GM21786 (cell line): Measurements from ENCODE around the gene FOXE3.

Experiments
- ATAC-seq: cut with Tn5 transposase; IDR thresholded peaks from one replicate; pipeline ENCODE4 v1.9.1; 2021; ENCODE audit not compliant: unreplicated experiment

FOXE3 gene

DNA sequence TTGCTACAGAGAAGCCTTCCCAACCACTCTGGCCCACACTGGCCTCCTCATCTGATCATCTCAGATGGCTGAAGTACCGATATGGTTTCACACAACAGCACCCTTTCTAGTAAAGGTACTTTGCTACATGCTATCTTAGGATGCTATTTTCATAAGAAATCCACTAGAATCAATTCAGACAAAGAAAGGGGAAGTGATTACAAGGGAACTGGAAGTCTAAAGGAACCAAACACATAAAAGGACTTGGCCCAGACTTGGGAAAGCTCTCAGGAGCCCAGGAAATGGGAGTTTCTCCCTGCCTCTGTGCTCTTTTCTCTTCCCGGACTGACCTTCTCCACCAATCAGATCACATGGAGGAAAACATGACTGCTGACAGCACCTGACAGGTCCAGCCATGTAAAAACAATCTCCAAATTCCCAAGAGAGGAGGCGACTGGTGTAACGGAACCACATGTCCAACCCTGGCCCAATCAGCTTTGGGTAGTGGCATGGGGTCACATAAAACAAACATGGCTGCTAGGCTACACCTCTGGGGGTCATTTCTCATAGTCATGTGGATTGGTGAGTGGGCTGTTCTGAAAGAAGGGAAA is 12.7 kb upstream of the FOXE3 start:
- no peak for ATAC-seq

- ATAC-seq: no peak
Observed at GRCh38 chr1:47405697-47406096, 10.4 kb upstream of the FOXE3 start.

GRCh38 chr1:47406966-47407365 is 9.1 kb upstream of the FOXE3 start:
- ATAC-seq: no peak

DNA sequence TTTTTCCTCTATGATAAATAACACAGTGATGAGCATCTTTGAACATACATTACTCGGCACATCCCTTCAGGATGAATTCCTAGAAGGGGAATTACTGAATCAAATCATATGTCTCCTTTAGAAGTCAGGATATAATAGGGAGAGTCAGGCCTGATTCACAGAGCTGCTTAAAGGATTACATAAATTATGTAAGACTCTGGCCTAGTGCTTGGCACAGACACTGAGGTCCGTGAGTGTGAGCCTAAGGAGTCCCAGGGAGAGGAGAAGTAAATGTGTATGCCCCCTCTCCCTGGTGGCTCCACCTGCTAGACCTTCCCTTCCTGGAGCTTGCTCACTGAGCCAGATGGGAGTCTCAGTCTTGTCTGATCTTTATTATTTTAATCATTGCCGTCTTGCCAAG is 8.6 kb upstream of the FOXE3 start:
- no peak for ATAC-seq

DNA sequence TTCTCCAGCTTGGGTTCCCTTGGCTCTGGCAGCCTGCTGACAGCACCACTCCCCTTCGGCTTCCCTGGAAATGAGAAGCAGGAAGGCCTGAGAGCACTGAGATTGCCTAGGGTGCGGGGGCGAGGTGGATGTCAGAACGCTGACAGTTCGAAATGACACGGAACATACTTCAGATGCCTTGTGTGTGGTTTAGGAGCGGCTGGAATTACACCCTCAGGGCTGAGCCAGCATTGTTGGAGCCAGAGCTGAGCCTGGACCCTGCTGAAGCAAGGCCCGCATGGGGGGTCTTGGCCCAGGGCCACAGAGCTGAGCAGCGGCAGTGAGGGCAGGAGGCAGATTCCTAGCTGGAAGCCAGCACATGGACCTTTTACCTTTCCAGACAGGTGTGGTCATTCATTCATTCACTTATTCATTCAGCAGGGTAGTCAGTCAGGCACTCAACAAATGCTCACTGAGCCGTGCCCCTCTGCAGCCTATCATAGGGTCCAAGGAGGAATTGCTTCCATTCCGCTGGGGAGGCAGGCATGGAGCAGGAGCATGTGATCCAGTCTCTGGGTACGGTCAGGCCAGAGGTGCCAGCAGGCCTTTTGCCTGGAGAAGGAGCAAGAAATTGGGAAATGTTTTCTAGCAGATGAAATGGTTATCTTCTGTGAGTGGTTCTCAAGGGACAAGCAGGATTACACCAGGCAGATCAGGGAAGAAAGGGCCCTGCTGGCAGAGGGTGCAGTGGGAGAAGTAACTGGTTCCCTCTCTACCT is 6.6 kb upstream of the FOXE3 start:
- ATAC-seq: no peak

GRCh38 chr1:47410068-47410455 is 6.0 kb upstream of the FOXE3 start:
- ATAC-seq: no peak

- ATAC-seq: no peak
Observed at GRCh38 chr1:47411436-47411835, 4.6 kb upstream of the FOXE3 start.

DNA sequence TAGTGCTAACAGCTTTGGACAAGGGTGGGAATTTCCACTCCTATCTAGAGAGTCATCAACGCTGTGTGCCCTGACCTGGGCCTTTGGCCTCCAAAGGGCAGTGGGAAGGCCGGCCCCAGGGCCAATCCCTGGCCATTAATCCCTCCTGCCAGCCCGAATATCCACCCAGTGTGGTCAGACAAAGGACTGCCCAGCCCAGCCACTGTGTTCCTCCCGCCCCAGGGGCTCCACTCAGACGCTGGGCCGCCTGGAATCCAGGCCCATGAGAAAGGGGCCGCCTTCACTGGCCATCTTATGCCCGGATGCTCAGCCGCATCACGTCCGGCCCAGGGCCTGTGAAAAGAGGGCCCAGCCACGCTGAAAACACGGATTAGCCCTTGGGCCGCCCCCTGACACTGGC is 3.6 kb upstream of the FOXE3 start:
- ATAC-seq: no peak

- no peak for ATAC-seq
Observed at GRCh38 chr1:47416319-47417169, 459 bp downstream of the FOXE3 start.

- no peak for ATAC-seq
Observed at GRCh38 chr1:47417170-47418044, 1.3 kb downstream of the FOXE3 start.

DNA sequence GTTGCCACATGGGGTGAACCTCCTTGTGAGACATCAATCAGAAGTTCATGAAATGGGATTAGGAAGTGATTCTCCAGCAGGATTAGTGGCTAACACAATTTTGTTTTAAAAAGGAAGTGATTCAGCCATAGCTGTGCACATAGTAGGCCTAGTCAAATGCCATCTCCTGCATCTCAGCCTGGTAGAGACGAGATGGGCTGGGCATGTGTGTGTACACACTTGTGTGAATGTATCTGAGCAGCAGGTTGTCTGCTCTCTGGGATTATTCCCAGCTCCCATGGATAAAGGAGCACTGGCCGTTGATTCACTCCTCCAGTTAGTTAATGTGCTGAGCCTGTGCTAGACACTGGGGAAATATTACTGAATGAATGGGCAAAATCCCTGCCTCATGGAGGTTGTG is 2.0 kb downstream of the FOXE3 start:
- ATAC-seq: no peak

- no peak for ATAC-seq
Observed at GRCh38 chr1:47418681-47419325, 2.7 kb downstream of the FOXE3 start.

DNA sequence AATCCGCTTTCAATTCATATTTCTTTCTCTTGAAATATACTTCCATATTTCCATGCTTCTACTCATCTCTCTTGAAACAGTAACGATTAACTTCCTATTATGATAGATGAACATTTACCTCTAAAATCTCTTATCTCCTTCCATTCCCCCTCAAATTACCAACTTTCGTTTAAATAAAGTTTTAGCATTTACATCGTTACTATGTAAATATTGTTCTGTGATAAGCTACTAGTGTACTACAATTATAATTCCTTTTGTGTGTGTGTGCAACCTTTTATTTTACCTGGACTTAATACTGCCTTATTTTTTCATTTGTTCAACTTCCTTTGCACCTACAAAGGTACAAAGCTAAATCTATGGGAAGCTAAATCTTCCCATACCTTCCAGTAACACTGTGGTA is 4.5 kb downstream of the FOXE3 start:
- ATAC-seq: no peak

DNA sequence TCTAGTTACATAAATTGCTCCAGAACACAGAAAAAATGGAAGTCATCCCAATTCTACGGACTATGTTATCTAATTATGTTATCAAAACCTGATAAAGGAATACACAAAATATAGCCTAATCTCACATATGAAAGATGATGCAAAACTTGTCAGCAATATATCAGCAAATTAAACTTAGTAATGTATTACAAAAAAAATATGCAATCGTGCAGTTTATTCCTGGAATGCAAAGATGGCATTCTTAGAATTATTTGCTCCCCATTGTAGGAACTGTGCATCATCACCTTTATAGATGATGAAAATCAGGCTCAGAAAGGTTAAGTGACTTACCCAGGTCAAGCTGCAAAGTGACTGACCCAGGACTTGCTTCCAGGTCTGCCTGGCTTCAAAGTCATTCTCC is 7.8 kb downstream of the FOXE3 start:
- no peak for ATAC-seq

GRCh38 chr1:47424336-47424982 is 8.4 kb downstream of the FOXE3 start:
- no peak for ATAC-seq

DNA sequence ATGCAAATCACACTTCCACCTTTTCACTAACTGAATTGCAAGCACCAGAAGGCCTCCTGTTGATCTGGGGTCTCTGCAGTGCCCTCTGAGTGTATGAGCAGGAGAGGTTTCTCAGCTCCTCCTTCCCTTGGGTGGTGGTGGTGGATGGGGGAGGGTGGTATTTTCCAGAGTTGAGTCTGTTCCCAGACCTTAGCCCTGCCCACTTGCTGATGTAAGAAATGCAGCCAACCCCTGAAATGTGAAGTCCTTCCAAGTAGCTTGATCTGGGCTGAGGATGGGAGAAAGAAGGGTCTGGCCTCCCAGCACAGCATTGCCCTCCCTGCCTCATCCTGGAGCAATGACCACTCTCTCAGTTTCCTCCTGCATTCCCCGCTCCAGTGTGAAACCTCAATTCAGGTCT is 15.4 kb downstream of the FOXE3 start:
- no peak for ATAC-seq

DNA sequence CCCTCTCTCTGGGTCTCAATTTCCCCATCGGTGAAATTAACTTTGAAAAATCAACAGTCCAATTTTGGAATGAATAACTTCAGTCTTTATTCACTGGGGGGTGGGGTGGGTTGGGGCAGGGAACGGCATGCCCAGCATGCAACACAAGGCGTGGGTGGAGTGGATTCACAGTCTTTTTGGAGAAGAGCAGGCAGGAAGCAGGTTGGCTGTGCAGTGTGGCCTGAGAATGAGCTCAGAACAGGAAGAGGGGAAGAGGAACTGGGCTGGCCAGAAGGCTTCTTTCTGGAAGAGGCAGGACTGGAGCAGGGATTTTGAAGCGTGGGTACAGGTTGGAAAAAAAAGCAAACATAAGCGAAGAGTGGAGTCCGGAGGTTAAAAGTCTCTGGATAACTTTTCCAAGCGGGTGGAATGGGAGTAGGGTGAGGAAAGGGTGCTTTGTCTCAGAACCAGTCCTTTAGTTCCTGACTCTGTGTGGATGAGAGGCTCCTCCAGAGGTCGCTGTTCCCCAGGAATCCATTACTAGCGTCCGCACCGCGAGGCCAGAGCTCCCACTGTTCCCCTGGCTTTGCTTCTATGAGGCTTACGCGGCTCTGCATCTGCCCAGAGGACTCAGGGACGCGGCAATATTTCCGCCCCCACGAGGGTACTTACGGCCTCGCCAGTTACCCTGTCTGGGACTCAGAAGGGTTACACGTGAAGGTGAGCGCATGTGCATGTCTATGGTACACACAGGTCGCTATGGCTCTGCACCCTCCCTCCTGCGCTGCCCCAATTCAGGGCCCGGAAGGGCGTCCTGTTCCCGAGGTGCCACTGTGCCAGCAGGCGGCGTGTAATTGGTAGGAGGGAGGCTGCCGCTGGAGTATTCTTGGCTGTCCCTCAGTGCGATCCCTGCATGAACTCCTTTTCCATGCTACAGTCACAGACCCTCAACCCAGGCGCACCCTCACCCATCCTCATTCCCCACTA is 16.3 kb downstream of the FOXE3 start:
- peak; percentile 40 for ATAC-seq

- no peak for ATAC-seq
Observed at GRCh38 chr1:47433037-47433421, 16.9 kb downstream of the FOXE3 start.

GRCh38 chr1:47433477-47434050 is 17.5 kb downstream of the FOXE3 start:
- ATAC-seq: no peak
